HepG2 (cell line): ENCODE data around the gene FCER1G. TPM values are rescaled to one million over a fixed set of nuclear protein-coding genes. Genes with fewer than 3 reads are reported as not detected.

Source experiments
- CAMTA2 ChIP-seq: sonication (generic); formaldehyde crosslinking; IDR thresholded peaks from 2 replicates; pipeline ENCODE4 v1.4.0; 2020; ENCODE audit warnings: mild to moderate bottlenecking, missing genetic modification reagents, borderline replicate concordance
- HHEX ChIP-seq: IDR thresholded peaks from 2 replicates; pipeline ENCODE4 v1.6.1; 2016; ENCODE audit warnings: control low read depth
- IKZF1 ChIP-seq: fragments of 450-650 bp; IDR thresholded peaks from 2 replicates; pipeline ENCODE4 v1.7.1; 2016
- MEIS2 ChIP-seq: sonication (generic); formaldehyde crosslinking; IDR thresholded peaks from 2 replicates; pipeline ENCODE4 v1.9.0; 2021; ENCODE audit warnings: mild to moderate bottlenecking, missing genetic modification reagents
- MIER3 ChIP-seq: IDR thresholded peaks from 2 replicates; pipeline ENCODE4 v1.6.1; 2016; ENCODE audit warnings: missing compliant biosample characterization, borderline replicate concordance
- PHF21A ChIP-seq: sonication (generic); formaldehyde crosslinking; IDR thresholded peaks from 2 replicates; pipeline ENCODE4 v1.5.0; 2020; ENCODE audit warnings: mild to moderate bottlenecking, missing genetic modification reagents
- SNAPC2 ChIP-seq: sonication (generic); formaldehyde crosslinking; IDR thresholded peaks from 2 replicates; pipeline ENCODE4 v1.8.1; 2022; ENCODE audit warnings: mild to moderate bottlenecking, missing genetic modification reagents
- SP140L ChIP-seq: sonication (generic); formaldehyde crosslinking; IDR thresholded peaks from 2 replicates; pipeline ENCODE4 v1.4.0; 2020; ENCODE audit warnings: missing genetic modification reagents, borderline replicate concordance
- TRAFD1 ChIP-seq: sonication (generic); formaldehyde crosslinking; IDR thresholded peaks from 2 replicates; pipeline ENCODE4 v1.5.1; 2020; ENCODE audit warnings: missing genetic modification reagents, mild to moderate bottlenecking, borderline replicate concordance
- XBP1 ChIP-seq: sonication (generic); formaldehyde crosslinking; IDR thresholded peaks from 2 replicates; pipeline ENCODE4 v1.5.0; 2020; ENCODE audit warnings: missing genetic modification reagents
- XRCC5 ChIP-seq: fragments of 200-400 bp; formaldehyde crosslinking; optimal IDR thresholded peaks from 2 replicates; pipeline ENCODE3; 2017; ENCODE audit warnings: mild to moderate bottlenecking, low read length
- ZBTB38 ChIP-seq: sonication (generic); formaldehyde crosslinking; IDR thresholded peaks from 2 replicates; pipeline ENCODE4 v1.5.1; 2020; ENCODE audit warnings: mild to moderate bottlenecking, missing genetic modification reagents
- ZFP36L1 ChIP-seq: sonication (generic); formaldehyde crosslinking; IDR thresholded peaks from 2 replicates; pipeline ENCODE4 v1.8.0; 2022; ENCODE audit warnings: mild to moderate bottlenecking, missing genetic modification reagents, moderate library complexity
- ZNF496 ChIP-seq: sonication (generic); formaldehyde crosslinking; IDR thresholded peaks from 2 replicates; pipeline ENCODE4 v1.8.1; 2023; ENCODE audit warnings: mild to moderate bottlenecking, moderate library complexity, missing genetic modification reagents; ENCODE audit not compliant: insufficient replicate concordance
- ZNF563 ChIP-seq: sonication (generic); formaldehyde crosslinking; IDR thresholded peaks from 2 replicates; pipeline ENCODE4 v1.8.0; 2022; ENCODE audit warnings: mild to moderate bottlenecking, moderate library complexity, missing genetic modification reagents
- ZNF570 ChIP-seq: sonication (generic); formaldehyde crosslinking; IDR thresholded peaks from 2 replicates; pipeline ENCODE4 v1.4.0; 2020; ENCODE audit warnings: mild to moderate bottlenecking, missing genetic modification reagents, borderline replicate concordance
- polyA plus RNA-seq, 8 experiments: library from polyadenylated mRNA; depleted of rRNA in 3 of 8; stranded (reverse) in 7 of 8; unstranded in 1 of 8; fragments of >200 nt; fragmentation: Illumina TruSeq in 4 of 8; extraction: Trizol in 4 of 8; gene quantifications; 2 replicates each; pipeline versions ENCODE4 v1.2.1 to v1.2.3, GENCODE V29; 2011 to 2016; ENCODE audit warnings: low read depth in 4 of 8, missing spikeins in 1 of 8, mixed read lengths in 1 of 8; ENCODE audit not compliant: insufficient read depth in 1 of 8
- total RNA-seq, 5 experiments: library from RNA; depleted of rRNA; stranded (reverse); fragments of >200 nt; fragmentation: Illumina TruSeq; extraction: Trizol; gene quantifications; 2 replicates each; pipeline ENCODE4 v1.2.3, GENCODE V29; 2016; ENCODE audit warnings: low read depth in 1 of 5
- TF ChIP-seq, protein P1 (sequence below): sonication (generic); formaldehyde crosslinking; IDR thresholded peaks from 2 replicates; pipeline ENCODE4 v1.4.0; 2020; ENCODE audit warnings: missing genetic modification reagents, mild to moderate bottlenecking, borderline replicate concordance
- TF ChIP-seq, protein P2 (sequence below): sonication (generic); formaldehyde crosslinking; IDR thresholded peaks from 2 replicates; pipeline ENCODE4 v1.4.0; 2020; ENCODE audit warnings: mild to moderate bottlenecking, missing genetic modification reagents, borderline replicate concordance
- TF ChIP-seq, protein P3 (sequence below): sonication (generic); formaldehyde crosslinking; IDR thresholded peaks from 2 replicates; pipeline ENCODE4 v1.8.1; 2023; ENCODE audit warnings: mild to moderate bottlenecking, inconsistent platforms, moderate library complexity, missing genetic modification reagents, borderline replicate concordance
- TF ChIP-seq, protein P4 (sequence below): IDR thresholded peaks from 2 replicates; pipeline ENCODE4 v1.6.1; 2012; ENCODE audit warnings: low read depth, low read length, improper control_type of control experiment

FCER1G gene
- total and polyA plus RNA-seq, 2 of the 13 experiments (the other 11 are each of a cell fraction or from before 2014, with no cell fraction given): 1.3 to 6.4 TPM

GRCh38 chr1:161219078-161219892, 4.2 kb downstream of the FCER1G start (continued):
- TF ChIP-seq SP140L (CRISPR knock-in tag) (no peak), IKZF1 (no peak), PHF21A (CRISPR knock-in tag) (no peak), CAMTA2 (CRISPR knock-in tag) (peak; percentile 15; the same call in 1 of the 2 replicates), HHEX (CRISPR knock-in tag) (no peak), ZBTB38 (CRISPR knock-in tag) (no peak), ZNF496 (no peak), XBP1 (no peak), ZNF563 (no peak), XRCC5 (no peak), TRAFD1 (CRISPR knock-in tag) (0 out of 2 replicates have a peak, but pooled peaks have one; percentile 12), SNAPC2 (CRISPR knock-in tag) (no peak), ZFP36L1 (CRISPR knock-in tag) (no peak), MEIS2 (CRISPR knock-in tag) (no peak), MIER3 (CRISPR knock-in tag) (no peak), ZNF570 (CRISPR knock-in tag) (no peak)
- TF ChIP-seq, protein P1, sequence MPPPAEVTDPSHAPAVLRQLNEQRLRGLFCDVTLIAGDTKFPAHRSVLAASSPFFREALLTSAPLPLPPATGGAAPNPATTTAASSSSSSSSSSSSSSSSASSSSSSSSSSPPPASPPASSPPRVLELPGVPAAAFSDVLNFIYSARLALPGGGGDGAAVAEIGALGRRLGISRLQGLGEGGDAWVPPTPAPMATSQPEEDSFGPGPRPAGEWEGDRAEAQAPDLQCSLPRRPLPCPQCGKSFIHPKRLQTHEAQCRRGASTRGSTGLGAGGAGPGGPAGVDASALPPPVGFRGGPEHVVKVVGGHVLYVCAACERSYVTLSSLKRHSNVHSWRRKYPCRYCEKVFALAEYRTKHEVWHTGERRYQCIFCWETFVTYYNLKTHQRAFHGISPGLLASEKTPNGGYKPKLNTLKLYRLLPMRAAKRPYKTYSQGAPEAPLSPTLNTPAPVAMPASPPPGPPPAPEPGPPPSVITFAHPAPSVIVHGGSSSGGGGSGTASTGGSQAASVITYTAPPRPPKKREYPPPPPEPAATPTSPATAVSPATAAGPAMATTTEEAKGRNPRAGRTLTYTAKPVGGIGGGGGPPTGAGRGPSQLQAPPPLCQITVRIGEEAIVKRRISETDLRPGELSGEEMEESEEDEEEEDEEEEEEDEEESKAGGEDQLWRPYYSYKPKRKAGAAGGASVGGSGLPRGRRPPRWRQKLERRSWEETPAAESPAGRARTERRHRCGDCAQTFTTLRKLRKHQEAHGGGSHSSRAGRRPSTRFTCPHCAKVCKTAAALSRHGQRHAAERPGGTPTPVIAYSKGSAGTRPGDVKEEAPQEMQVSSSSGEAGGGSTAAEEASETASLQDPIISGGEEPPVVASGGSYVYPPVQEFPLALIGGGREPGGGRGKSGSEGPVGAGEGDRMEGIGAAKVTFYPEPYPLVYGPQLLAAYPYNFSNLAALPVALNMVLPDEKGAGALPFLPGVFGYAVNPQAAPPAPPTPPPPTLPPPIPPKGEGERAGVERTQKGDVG: no peak
- TF ChIP-seq, protein P2, sequence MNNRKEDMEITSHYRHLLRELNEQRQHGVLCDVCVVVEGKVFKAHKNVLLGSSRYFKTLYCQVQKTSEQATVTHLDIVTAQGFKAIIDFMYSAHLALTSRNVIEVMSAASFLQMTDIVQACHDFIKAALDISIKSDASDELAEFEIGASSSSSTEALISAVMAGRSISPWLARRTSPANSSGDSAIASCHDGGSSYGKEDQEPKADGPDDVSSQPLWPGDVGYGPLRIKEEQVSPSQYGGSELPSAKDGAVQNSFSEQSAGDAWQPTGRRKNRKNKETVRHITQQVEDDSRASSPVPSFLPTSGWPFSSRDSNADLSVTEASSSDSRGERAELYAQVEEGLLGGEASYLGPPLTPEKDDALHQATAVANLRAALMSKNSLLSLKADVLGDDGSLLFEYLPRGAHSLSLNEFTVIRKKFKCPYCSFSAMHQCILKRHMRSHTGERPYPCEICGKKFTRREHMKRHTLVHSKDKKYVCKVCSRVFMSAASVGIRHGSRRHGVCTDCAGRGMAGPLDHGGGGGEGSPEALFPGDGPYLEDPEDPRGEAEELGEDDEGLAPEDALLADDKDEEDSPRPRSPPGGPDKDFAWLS (CRISPR knock-in tag): 0 out of 2 replicates have a peak, but pooled peaks have one; percentile 36
- TF ChIP-seq, protein P3, sequence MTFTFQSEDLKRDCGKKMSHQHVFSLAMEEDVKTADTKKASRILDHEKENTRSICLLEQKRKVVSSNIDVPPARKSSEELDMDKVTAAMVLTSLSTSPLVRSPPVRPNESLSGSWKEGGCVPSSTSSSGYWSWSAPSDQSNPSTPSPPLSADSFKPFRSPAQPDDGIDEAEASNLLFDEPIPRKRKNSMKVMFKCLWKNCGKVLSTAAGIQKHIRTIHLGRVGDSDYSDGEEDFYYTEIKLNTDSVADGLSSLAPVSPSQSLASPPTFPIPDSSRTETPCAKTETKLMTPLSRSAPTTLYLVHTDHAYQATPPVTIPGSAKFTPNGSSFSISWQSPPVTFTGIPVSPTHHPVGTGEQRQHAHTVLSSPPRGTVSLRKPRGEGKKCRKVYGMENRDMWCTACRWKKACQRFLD (CRISPR knock-in tag): no peak
- TF ChIP-seq, protein P4, sequence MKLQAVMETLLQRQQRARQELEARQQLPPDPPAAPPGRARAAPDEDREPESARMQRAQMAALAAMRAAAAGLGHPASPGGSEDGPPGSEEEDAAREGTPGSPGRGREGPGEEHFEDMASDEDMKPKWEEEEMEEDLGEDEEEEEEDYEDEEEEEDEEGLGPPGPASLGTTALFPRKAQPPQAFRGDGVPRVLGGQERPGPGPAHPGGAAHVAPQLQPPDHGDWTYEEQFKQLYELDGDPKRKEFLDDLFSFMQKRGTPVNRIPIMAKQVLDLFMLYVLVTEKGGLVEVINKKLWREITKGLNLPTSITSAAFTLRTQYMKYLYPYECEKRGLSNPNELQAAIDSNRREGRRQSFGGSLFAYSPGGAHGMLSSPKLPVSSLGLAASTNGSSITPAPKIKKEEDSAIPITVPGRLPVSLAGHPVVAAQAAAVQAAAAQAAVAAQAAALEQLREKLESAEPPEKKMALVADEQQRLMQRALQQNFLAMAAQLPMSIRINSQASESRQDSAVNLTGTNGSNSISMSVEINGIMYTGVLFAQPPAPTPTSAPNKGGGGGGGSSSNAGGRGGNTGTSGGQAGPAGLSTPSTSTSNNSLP: no peak
